GM23338 (cell line): ENCODE results near the gene S100A7. TPM values are rescaled to one million over a fixed set of nuclear protein-coding genes. Genes with fewer than 3 reads are reported as not detected.

Experiments used
- ATAC-seq: fragments of 200-7000 bp; cut with Tn5 transposase; 3 replicates; pipeline ENCODE4 v1.9.1; 2020
- DNase-seq: peaks from one replicate; pipeline ENCODE4 v3.0.0-alpha.2; 2015; ENCODE audit warnings: low spot score
- H2AFZ ChIP-seq: fragments of 200-600 bp; sonication (generic); 2 replicates; pipeline ENCODE4 v1.8.0; 2016; ENCODE audit warnings: antibody characterized with exemption, mild to moderate bottlenecking, moderate library complexity
- H3F3A ChIP-seq: fragments of 200-600 bp; sonication (generic); replicated peaks from 2 replicates; pipeline ENCODE4 v1.8.0; 2017; ENCODE audit warnings: antibody characterized with exemption, mixed run types, low read depth
- H3K27ac ChIP-seq: fragments of 200-600 bp; sonication (generic); 2 replicates; pipeline ENCODE4 v1.6.1; 2016; ENCODE audit warnings: low read depth
- H3K27me3 ChIP-seq: fragments of 200-600 bp; sonication (generic); 2 replicates; pipeline ENCODE4 v1.8.0; 2016; ENCODE audit warnings: mild to moderate bottlenecking, mixed run types, moderate library complexity; ENCODE audit not compliant: insufficient read depth
- H3K36me3 ChIP-seq: fragments of 200-600 bp; sonication (generic); 2 replicates; pipeline ENCODE4 v1.8.0; 2016; ENCODE audit warnings: mild to moderate bottlenecking; ENCODE audit not compliant: insufficient read depth
- H3K4me1 ChIP-seq: fragments of 200-600 bp; sonication (generic); 2 replicates; pipeline ENCODE4 v1.8.0; 2016; ENCODE audit warnings: mild to moderate bottlenecking, moderate library complexity; ENCODE audit not compliant: insufficient read depth
- H3K4me2 ChIP-seq: fragments of 200-600 bp; sonication (generic); 2 replicates; pipeline ENCODE4 v1.7.1; 2017; ENCODE audit warnings: mixed run types
- H3K4me3 ChIP-seq: fragments of 200-600 bp; sonication (generic); 2 replicates; pipeline ENCODE4 v1.6.1; 2016; ENCODE audit warnings: mixed run types
- H3K79me2 ChIP-seq: fragments of 200-600 bp; sonication (generic); replicated peaks from 2 replicates; pipeline ENCODE4 v1.8.0; 2017; ENCODE audit warnings: mild to moderate bottlenecking; ENCODE audit not compliant: insufficient read depth
- H3K9me2 ChIP-seq: fragments of 200-600 bp; sonication (generic); 2 replicates; pipeline ENCODE4 v1.8.0; 2017; ENCODE audit not compliant: insufficient read depth
- H4K20me1 ChIP-seq: fragments of 200-600 bp; sonication (generic); replicated peaks from 2 replicates; pipeline ENCODE4 v1.8.0; 2017; ENCODE audit warnings: mild to moderate bottlenecking; ENCODE audit not compliant: insufficient read depth
- H3K27ac Mint-ChIP-seq: 2 replicates; pipeline ENCODE4 v1.8.0; 2020; ENCODE audit warnings: inconsistent platforms, mild to moderate bottlenecking, moderate library complexity, mixed read lengths
- H3K27me3 Mint-ChIP-seq: 3 replicates; pipeline ENCODE4 v1.8.0; 2022; ENCODE audit warnings: low read depth, mild to moderate bottlenecking, moderate library complexity, mixed read lengths, inconsistent platforms; ENCODE audit not compliant: insufficient read depth, poor library complexity
- H3K36me3 Mint-ChIP-seq: 3 replicates; pipeline ENCODE4 v1.8.0; 2021; ENCODE audit warnings: low read depth, mild to moderate bottlenecking, inconsistent platforms, moderate library complexity, mixed read lengths
- H3K4me1 Mint-ChIP-seq: 3 replicates; pipeline ENCODE4 v1.8.0; 2020; ENCODE audit warnings: mild to moderate bottlenecking, inconsistent platforms, mixed read lengths
- H3K4me3 Mint-ChIP-seq: 3 replicates; pipeline ENCODE4 v1.8.0; 2021; ENCODE audit warnings: moderate library complexity, mild to moderate bottlenecking, inconsistent platforms, mixed read lengths
- H3K9me3 Mint-ChIP-seq: 3 replicates; pipeline ENCODE4 v1.8.0; 2020; ENCODE audit warnings: moderate library complexity, mild to moderate bottlenecking, inconsistent platforms, mixed read lengths
- CREB1 ChIP-seq: fragments of 250-450 bp; sonication (Bioruptor Pico); IDR thresholded peaks from 2 replicates; pipeline ENCODE4 v1.5.0; 2020; ENCODE audit warnings: low read depth, mild to moderate bottlenecking, moderate library complexity
- EZH2 ChIP-seq: fragments of 200-600 bp; sonication (generic); IDR thresholded peaks from one replicate; pipeline ENCODE4 v1.8.0; 2017; ENCODE audit warnings: antibody characterized with exemption, mild to moderate bottlenecking, low read depth; ENCODE audit not compliant: unreplicated experiment
- EZH2phosphoT487 ChIP-seq: fragments of 200-600 bp; sonication (generic); IDR thresholded peaks from one replicate; pipeline ENCODE4 v1.8.1; 2018; ENCODE audit warnings: antibody characterized with exemption; ENCODE audit not compliant: unreplicated experiment
- JUNB ChIP-seq: IDR thresholded peaks from one replicate; pipeline ENCODE4 v1.6.1; 2016; ENCODE audit warnings: antibody characterized with exemption; ENCODE audit not compliant: unreplicated experiment
- NANOG ChIP-seq: IDR thresholded peaks from 2 replicates; pipeline ENCODE4 v1.6.1; 2016; ENCODE audit warnings: antibody characterized with exemption, borderline replicate concordance
- REST ChIP-seq: IDR thresholded peaks from one replicate; pipeline ENCODE4 v1.6.1; 2018; ENCODE audit warnings: antibody characterized with exemption; ENCODE audit not compliant: unreplicated experiment
- ZNF331 ChIP-seq: fragments of 250-450 bp; sonication (Bioruptor Pico); IDR thresholded peaks from 2 replicates; pipeline ENCODE4 v1.5.0; 2020; ENCODE audit warnings: low read depth, mild to moderate bottlenecking, moderate library complexity
- ZNF462 ChIP-seq: fragments of 250-450 bp; sonication (Bioruptor Pico); IDR thresholded peaks from 2 replicates; pipeline ENCODE4 v1.5.0; 2020; ENCODE audit warnings: mild to moderate bottlenecking, moderate library complexity
- polyA plus RNA-seq: library from polyadenylated mRNA; unstranded; fragments of >200 nt; fragmentation: Nextera tagmentation; extraction: Ambion mirVana; gene quantifications from 2 replicates; pipeline ENCODE4 v1.2.1, GENCODE V29; 2016
- total RNA-seq: library from RNA; depleted of rRNA; stranded (reverse); fragments of >200 nt; shearing (Covaris generic); gene quantifications from 2 replicates; pipeline ENCODE4 v1.2.3, GENCODE V29; 2014
- TF ChIP-seq, protein P1 (sequence below): IDR thresholded peaks from 2 replicates; pipeline ENCODE4 v1.6.1; 2016; ENCODE audit warnings: antibody characterized with exemption

The S100A7 gene
- total and polyA plus RNA-seq, 2 experiments from 2014 or later, result not detected

DNA sequence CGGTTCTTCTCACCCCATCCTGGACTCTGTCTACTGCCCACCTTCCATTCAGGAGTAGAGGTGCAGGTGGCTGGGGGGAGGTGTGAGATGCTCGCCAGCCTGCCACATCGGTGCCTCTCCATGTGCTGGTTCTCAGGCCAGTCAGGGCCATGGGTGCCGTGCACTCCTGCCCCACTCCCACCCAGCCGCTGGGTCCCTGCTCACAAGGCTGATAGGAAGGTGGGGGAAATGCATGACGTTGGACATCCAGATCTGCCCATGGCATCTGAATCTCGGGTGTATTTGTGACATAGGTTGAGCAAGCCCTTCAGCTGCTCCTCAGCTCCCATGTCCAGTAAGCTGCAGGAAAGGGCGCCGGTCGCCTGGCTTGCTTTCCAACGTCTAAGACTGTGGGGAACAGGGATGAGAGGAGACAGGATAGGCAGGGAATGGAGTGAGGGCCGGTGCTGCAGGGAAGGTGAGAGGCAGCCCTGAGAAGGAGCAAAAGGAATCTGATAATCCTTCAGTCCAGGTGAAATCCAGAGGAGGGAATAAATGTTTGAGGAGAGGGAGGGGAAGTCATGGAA lies 32.3 kb downstream of the S100A7 start:
- Histone ChIP-seq H3F3A (no peaks in the 10 kb centered on the region), H3K79me2 (no peaks in the 10 kb centered on the region), H3K27ac (no peak overlapping the region), H3K4me1 (no peaks in the 10 kb centered on the region), H3K9me2 (no peaks in the 10 kb centered on the region), H2AFZ (no peak overlapping the region), H3K36me3 (no peaks in the 10 kb centered on the region), H3K4me2 (no peak overlapping the region), H3K27me3 (no peaks in the 10 kb centered on the region), H3K4me3 (no peak overlapping the region), H4K20me1 (no peaks in the 10 kb centered on the region)
- ATAC-seq (no peak), DNase-seq (no peak)
- Mint-ChIP-seq H3K4me1 (no peaks in the 10 kb centered on the region; the same call in 2 of the 3 replicates), H3K27ac (no peak overlapping the region), H3K36me3 (no peaks in the 10 kb centered on the region), H3K9me3 (no peaks in the 10 kb centered on the region; the same call in 2 of the 3 replicates), H3K4me3 (no peak overlapping the region), H3K27me3 (peaks cover 5% of the 10 kb centered on the region)
- TF ChIP-seq, protein P1, sequence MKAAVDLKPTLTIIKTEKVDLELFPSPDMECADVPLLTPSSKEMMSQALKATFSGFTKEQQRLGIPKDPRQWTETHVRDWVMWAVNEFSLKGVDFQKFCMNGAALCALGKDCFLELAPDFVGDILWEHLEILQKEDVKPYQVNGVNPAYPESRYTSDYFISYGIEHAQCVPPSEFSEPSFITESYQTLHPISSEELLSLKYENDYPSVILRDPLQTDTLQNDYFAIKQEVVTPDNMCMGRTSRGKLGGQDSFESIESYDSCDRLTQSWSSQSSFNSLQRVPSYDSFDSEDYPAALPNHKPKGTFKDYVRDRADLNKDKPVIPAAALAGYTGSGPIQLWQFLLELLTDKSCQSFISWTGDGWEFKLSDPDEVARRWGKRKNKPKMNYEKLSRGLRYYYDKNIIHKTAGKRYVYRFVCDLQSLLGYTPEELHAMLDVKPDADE, result no peak
- no peak for TF ChIP-seq ZNF462 (CRISPR knock-in tag)
- TF ChIP-seq JUNB, result no peak
- TF ChIP-seq ZNF331 (CRISPR knock-in tag), result no peak

DNA sequence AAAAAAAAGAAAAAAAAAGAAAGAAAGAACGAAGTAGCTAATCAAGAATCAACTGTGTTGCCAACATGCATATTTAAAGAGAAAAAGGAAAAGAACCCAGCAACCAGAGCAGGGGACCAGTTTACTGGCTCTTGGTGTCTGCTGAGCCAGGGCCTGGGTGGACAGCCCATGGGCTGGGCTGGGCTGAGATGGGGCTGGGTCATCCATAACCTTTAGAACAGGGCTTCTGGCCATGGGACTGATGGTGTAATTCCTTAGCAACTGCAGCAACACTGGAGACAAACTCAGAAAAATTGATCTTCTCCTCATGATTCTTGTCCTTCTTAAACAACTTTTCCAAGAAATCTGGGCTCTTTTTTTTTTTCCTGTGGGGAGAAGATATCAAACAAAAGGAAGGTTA lies 33.6 kb downstream of the S100A7 start:
- no peaks in the 10 kb centered on the region for H3F3A ChIP-seq
- no peaks in the 10 kb centered on the region; the same call in 2 of the 3 replicates for H3K9me3 Mint-ChIP-seq
- ATAC-seq (no peak), DNase-seq (no peak)
- H2AFZ ChIP-seq, result no peak overlapping the region
- H3K36me3 ChIP-seq, result no peaks in the 10 kb centered on the region
- H3K27me3 ChIP-seq, result no peaks in the 10 kb centered on the region
- H3K79me2 ChIP-seq, result no peaks in the 10 kb centered on the region
- H3K27me3 Mint-ChIP-seq, result peaks cover 5% of the 10 kb centered on the region
- H3K4me3 ChIP-seq, result no peak overlapping the region
- H3K27ac ChIP-seq, result no peak overlapping the region
- H3K9me2 ChIP-seq, result no peaks in the 10 kb centered on the region
- no peaks in the 10 kb centered on the region for H3K36me3 Mint-ChIP-seq
- no peak overlapping the region for H3K27ac Mint-ChIP-seq
- no peaks in the 10 kb centered on the region for H3K4me1 ChIP-seq
- no peaks in the 10 kb centered on the region for H4K20me1 ChIP-seq
- H3K4me1 Mint-ChIP-seq, result no peaks in the 10 kb centered on the region; the same call in 2 of the 3 replicates
- no peak overlapping the region for H3K4me2 ChIP-seq
- no peak overlapping the region for H3K4me3 Mint-ChIP-seq
- TF ChIP-seq CREB1 (CRISPR knock-in tag), result no peak
- no peak for TF ChIP-seq NANOG
- no peak for TF ChIP-seq EZH2phosphoT487
- TF ChIP-seq ZNF331 (CRISPR knock-in tag), result no peak
- TF ChIP-seq REST, result no peak
- TF ChIP-seq EZH2, result no peak
